HG02981 (cell line): ENCODE measurements around the gene NAPA.

Experiments
- ATAC-seq: cut with Tn5 transposase; IDR thresholded peaks from one replicate; pipeline ENCODE4 v1.9.1; 2021; ENCODE audit warnings: mild to moderate bottlenecking, moderate library complexity; ENCODE audit not compliant: unreplicated experiment

NAPA gene

DNA sequence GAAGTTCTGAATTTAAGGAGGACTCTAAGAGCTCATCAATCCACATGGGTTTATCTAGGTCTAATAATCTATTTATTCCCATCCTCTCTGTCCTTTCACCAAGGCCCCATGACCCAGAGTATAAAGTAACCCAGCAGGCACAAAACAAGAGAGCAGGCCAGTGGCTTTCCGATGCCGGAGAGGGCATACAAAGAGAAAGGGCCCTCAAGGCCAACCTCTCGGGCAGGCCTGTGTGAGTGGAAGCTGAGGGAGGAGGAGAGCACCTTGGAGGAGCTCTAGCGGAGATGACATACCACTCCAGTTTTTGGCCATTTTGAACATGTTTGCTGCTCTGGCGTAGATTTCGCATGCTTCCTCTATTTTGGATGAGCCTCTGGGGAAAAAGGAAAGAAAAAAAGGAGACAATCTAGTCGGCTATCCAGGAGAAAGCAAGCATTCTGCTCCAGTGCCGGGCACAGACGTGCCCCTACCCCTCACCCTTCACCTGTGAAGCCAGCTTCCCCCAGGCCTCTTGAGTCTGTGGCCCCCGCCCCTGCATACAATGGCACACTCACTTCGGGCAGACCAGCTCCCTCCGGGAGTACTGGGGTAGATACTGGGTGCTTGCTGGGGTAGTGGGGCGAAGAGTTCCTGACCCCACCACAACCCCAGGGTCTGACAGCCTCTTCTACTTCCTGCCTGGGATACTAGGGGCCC is 11.6 kb downstream of the NAPA start:
- ATAC-seq = no peak

DNA sequence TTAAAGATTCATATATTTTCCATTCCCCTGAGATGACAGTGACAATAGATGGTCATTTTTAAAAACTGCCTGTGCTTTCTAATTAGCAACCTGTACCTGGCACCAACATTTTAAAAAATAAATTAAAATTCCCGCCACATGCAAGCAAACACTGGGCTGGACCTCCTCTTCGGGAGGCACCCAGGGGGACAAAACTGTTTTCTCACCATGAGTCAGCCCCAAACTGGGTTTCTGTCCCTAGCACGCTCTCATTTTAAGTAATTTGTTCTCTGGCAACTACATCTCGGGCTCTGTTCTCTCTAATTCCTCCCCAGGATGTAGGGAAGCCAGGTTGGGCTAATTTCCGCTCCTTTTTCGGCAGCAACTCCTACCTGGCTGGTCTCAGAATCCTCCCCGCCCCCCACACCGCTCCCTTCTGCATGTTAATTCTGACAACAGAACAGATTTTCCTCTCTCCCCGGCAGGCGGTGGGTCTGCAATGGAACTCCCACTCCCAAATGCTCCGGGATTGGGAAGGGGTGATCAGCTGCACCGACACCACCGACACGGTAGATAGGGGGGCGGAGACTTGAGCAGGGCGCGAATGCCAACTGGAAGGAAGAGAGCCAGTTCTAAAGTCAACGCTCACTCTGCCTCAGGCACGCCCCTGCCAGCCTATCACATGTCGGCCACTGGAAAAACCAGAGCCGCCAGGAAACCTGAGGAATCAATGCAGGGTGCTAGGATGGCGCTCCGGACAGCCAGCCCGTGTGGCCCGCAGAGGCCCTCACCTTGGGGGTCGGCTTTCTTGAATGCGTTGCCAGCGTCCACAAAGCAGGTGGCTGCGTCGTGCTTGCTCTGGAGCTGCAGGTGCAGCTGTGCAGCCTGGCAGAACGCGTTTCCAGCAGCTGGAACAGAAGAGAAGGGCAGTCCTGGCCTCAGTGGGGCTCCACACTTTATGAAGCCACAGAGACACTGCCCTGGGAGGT is 14.7 kb downstream of the NAPA start:
- no peak for ATAC-seq

DNA sequence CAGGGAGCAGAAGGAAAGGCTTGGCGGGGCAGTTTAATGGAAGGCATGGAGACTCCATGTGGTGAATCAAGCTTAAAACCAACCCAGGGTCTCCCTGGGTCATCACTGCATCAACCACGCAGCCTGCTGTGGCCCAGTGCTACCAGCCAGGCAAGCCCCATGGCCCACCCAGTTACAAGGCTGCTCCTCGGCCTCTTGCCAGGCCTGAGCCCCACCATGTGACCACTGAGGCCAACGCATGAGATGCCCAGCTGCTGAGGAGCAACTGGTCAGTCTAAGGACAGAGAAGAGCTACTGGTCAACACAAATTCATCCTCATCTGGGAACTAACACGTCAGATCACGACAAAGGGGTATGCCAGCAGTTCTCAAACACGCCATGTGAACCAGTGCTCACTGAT is 15.5 kb downstream of the NAPA start:
- no peak for ATAC-seq

DNA sequence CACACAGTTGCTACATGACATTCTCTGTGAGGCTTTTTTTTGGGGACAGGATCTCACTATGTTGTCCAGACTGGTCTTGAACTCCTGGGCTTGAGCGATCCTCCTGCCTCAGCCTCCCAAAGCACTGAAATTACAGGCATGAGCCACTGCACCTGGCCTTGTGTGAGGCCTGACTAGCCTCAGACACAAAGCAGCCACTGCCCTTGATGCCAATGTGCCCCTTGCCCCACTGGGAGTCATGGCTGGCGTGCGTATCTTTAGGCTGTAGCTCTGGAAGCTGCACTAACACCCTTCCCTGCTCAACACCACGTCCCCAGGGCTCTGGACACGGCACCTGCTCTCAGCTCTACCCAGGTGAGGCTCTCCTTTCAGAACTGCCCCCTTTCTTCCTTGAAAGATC is 16.3 kb downstream of the NAPA start:
- ATAC-seq = no peak

DNA sequence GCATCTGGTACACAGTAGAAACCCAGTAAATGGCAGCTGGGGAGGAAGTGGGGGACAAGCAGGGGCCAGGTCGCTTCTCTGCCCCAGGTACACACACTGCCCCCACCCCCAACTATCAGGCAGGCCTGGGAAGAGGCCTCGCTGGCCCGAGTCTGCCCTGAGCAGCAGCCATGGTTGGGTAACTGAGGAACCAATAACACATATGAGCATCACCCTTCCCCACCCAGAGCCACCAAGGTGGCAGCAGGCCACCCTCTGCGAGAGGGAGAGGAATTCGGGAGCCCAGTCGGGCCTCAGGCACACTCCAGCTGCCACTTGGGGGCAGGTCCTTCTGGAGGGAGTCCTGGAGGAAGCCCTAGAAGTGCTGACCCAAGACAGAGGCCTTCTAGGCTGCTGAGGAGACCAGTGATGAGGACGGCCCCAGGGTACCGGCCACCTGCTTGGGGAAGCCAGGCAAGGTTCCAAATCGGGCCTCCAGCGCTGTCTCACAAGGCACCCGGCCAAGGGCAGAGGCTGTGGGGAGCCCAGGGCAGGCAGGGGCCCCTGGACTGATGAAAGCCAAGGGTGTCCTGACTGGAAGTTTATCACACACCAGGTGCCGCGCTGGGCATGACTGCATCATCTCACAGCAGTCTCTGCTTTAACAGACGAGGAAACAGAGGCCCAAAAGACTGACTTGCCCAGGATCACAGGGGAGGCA is 16.9 kb downstream of the NAPA start:
- no peak for ATAC-seq

DNA sequence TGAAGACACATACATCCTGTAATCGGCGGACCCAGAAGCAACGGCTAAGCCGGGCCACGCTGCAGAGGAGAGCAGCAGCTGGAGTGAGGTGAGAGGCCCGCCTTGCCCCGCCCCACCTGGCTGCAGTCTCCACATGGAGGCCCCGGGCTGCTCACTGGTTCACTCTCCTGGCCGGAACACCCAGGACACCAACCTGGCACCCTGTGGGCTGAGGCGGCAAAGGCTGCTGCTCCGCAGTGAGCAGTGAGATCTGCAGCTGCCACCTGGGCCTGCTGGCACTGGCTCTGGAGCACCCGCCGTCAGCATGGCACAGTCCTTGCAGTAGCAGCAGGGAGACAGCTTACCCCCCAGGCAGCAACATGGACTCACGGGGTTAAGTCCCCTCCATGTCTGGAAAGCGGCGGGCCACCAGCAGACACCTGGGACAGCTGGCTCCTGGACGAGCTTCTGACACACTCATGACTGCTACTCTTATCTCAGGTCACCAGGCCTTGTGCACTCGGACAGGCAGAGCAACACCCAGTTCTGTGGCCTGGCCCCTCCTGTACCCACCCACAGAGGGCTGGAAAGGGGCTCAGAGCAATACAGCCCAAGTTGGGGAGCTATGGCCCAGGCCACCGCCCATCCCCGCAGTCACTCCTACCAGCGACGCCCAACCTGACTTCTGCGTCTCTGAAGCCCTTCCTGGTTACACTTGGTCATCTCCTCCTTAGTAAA is 17.7 kb downstream of the NAPA start:
- ATAC-seq = no peak

DNA sequence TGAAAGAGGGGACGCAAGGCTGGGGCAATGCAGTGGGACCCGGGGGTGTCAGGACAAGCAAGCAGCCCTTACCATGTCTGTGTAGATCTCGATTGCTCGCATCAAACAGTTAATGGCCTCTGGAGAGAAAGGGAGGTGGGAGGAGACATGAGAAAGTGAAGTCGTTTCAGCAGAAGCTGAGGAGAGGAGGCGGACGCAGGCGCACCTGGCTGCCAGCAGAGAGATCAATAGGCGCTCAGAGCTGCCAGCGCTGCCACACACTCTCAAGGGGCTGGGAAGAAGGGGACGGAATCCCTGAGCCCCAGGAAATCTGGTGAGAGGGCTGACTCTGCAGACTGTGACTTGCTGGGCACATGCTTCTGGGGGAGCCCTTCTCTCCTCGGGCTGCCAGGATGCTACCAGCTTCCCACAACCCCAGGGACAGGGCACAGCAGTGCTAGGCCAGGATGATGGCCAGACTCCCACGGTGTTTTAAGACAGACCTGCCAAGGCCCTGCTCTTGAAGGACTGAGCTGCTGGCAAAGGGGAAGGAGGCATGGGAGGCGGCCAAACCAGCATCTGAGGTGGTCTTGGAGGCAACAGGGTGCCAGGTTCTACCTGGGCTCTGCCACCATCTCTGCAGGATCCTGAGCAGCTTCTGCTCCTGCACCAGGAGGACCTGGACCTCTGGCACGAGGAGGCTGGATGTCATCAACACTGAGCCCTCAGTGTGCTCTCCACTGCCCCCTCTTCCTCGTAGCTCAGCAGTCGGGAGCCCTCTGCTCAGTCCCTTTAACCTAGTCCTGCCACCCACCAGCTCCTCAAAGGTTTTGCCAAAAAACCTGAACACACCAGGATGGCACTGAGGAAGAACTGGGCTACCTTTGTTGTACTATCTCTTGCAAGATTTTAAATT is 19.1 kb downstream of the NAPA start:
- no peak for ATAC-seq

DNA sequence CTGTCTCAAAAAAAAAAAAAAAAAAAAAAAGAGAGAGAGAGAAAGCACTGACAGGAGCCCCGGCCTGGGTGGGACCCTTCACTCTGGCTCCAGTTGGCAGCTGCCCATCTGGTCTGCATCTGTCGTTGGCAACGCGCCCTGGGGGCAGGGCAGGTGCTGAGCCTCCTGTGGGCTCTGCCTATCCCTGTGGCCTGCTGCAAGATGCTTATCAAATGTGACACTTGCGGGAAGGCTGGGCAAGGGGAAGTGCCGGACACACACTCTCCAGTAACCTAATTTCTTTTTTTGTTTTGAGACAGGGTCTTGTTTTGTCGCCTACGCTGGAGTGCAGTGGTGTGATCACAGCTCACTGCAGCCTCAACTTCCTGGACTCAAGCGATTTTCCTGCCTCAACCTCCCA is 20.1 kb downstream of the NAPA start:
- no peak for ATAC-seq

DNA sequence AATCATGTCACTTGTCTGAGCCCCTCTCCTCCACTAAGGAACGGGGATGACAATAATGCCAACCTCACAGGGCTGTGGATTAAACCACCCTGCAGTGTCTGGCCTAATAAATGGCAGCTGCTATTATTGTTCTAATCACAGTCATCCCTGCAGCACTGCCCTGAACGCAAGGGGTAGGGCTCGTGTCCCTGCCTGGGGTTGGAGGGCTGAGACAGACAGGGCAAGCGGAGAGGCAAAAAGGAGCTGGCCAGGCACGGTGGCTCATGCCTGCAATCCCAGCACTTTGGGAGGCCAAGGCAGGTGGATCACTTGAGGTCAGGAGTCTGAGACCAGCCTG is 20.7 kb downstream of the NAPA start:
- ATAC-seq = no peak

DNA sequence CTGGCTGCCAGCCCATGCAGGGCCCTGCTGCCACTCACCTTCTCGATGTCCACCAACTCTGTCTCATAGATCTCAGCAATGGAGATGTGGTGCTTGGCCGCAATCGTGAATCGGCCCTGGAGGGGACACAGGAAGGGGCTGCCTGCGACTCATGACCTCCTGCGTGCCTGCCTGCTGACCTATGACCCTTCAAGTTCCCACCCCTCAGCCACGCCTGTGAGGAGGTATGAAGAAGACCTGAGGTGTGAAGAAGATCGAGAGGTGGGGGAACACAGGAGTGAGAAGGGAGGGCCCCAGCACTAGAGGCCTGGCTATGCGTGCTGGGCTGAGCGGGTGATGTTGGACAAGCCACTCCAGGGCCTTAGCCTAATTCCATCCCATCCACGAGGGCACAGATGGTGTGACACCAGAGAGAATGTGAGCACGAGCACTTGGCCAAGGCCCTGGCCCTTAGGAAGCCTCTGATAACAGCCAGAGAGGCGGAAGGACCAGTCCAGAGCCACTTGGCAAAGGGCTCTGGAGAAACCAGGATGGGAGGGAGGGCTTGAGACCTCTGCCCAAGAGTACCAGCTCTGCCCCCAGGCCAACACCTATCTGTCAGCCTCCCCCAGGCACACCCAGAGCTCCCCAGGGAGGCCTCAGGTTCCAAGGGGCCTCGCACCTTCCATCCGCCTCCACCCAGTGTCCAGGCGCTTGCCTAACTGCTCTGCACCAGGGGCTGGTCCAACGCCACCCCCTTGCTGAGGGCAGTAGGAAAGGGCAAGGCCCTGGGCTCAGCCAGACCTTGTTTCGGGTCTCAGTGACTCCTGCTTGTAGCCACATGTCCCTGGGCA is 21.3 kb downstream of the NAPA start:
- ATAC-seq = no peak

DNA sequence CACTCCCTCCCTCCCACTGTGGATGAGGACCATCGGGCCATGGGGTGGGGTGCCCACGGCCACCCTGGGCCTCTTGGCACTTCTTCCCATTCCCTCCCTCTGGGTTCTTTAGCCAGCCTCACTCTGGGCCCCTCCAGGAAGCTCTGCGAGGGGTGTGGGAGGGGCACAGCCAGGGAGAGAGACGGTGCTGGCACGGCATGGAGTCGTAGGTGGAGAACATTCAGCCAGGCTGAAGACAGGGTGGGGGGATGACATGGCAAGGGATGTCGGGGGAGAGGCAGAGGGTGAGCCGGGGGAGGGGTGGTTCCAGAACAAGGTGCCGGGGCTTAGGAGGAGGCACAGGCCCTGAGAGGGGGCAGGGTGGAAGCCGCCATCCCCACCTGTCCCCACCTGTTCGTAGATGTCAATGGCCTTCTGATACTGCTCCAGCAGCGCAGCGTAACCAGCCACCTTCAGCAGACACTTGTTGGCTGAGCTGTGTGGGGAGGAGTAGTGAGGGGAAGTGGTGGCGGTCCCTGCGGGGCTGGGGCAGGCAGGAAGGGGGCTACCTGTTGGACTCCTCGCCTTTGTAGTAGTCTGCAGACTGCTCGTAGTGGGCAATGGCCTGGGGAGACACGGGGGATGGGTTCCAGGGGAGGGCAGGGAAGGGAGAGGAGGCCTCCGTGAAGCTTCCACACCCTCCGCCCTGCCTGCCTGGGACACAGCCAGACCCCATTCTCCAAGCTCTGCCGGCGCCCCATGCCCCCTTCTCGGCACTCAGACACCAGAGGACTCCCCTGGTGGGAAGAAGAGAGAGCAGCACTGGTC is 22.1 kb downstream of the NAPA start:
- ATAC-seq = no peak

DNA sequence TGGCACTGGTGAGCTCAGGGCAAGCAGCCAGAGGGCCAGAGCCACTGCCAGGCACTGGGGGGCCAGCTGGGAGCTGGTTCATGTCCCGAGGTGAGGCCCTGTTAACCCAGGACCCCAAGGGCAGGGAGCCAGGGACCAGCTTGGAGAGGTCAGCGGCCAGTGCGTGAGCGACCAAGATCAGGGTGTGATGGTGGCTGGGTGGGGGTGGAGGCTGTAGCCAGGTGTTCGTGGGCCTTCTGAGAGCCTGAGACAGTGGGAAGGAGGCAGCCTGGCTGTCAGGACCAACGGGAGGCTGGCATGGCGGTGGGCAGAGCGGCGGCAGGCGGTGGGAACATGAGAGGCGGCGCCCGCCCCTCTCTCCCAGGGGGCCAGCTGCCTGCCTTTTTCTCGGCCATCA is 22.7 kb downstream of the NAPA start:
- no peak for ATAC-seq

DNA sequence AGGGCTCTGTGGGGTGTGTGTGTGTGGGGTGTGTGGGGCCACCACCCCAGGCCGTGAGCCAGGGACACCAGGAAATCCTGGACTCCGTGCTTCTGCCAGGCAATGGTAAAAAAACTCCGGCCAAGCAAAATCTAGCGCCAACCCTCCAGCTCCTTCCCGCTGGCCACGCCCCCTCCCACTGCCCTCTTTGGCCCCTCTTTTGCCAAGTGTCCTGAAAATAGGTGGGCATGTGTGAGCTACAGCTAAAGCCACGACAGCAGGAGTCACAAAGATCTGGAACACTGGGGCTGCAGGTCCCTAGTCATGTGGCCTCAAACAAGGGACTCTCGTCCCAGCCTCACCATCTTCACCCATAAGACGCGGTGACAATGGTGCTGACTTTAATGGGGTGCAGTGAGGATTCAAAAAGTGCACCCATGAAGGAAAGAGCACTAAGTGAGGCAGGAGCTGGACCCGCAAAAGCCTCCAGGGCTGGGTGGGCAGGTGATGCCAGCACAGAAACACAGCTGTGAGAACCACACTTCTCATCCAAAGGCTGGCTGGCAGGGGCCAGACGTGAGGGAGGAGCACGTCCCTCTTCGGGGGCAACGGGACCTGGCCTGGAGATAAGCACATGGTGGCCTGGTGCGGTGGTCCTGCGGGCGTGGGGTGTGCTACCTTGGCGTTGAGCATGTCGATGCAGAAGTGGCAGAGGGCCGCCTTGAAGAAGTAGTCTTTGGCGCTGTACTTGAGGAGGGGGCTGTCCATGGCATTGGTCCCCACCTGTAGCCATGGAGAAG is 23.3 kb downstream of the NAPA start:
- ATAC-seq = no peak

DNA sequence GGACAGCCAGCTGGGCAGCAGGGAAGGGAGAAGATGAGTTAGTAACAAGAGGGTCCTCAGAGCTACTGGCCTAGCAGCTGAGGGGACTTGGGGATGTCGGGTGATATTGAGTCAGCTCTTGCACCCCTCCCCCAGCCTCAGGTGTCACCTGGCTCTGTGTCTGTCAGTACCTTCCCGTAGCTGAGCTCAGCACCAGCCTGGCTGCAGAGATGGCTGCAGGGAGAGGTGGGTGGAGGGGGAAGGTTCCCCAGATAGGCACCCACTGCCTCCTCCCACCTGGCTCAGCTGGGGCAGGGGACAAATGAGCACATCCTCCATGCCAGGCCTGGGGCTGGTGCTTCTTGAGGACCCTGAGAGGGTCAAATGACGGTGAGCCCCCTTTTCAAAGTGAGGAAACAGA is 24.0 kb downstream of the NAPA start:
- ATAC-seq = no peak

DNA sequence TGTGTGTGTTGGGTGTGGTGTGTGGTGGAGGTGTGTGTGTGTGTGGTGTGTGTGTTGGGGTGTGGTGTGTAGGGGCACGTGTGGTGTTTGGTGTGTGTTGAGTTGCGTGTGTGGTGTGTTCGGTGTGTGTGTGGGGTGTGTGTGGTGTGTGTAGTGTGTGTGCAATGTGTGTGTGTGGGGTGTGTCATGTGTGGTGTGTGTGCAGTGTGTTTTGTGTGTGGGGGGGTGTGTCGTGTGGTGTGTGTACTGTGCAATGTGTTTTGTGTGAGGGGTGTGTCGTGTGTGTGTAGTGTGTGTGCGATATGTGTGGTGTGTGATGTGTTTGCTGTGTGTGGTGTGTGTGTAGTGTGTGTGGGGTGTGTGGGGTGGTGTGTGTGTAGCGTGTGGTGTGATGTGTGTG is 24.8 kb downstream of the NAPA start:
- no peak for ATAC-seq

DNA sequence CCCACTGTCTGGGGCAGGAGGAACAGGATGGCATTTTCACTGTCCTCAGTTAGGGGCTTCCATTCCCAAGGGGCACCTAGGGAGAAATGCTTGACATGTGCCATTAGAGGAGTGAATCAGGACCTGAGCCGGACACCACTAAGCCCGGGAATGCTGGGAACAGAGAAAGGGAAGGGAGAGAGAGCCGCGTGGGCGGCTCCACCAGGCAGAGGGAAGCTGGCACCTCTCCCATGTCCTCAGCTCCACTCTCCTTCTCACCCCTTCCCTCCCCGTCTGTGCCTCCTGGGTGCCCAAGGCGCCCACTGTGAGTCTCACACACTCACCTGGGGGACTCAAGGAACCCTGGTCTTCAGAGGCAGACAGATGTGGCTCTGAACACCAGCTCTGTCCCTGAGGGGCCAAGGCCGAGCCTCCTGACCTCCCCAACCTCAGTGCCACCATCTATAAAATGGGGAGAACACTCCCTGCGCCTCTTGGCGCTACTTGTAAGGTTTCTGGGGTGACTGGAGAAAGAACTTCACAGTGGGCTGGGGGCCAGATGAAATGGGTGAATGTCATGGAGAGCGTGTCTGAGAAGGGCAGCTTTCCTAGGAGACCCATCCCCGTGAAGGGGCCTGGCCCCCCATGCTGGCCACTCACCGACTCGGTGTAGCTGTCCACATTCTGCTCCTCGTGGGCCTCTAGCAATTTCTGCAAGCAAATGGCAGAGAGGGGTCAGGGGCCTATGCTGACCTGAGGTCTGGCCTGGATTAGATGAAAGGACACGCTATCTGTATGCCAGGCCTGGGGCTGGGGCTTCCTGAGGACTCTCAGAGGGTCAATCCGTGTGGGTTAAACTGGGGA is 25.6 kb downstream of the NAPA start:
- ATAC-seq = no peak
